GM21447 (cell line): ENCODE results near the gene GJB2.
A peak's percentile ranks its signal among the peaks of the same experiment; 100 is the strongest.

Source experiments
- ATAC-seq: cut with Tn5 transposase; IDR thresholded peaks from one replicate; pipeline ENCODE4 v1.9.1; 2021; ENCODE audit not compliant: unreplicated experiment

The GJB2 gene

DNA sequence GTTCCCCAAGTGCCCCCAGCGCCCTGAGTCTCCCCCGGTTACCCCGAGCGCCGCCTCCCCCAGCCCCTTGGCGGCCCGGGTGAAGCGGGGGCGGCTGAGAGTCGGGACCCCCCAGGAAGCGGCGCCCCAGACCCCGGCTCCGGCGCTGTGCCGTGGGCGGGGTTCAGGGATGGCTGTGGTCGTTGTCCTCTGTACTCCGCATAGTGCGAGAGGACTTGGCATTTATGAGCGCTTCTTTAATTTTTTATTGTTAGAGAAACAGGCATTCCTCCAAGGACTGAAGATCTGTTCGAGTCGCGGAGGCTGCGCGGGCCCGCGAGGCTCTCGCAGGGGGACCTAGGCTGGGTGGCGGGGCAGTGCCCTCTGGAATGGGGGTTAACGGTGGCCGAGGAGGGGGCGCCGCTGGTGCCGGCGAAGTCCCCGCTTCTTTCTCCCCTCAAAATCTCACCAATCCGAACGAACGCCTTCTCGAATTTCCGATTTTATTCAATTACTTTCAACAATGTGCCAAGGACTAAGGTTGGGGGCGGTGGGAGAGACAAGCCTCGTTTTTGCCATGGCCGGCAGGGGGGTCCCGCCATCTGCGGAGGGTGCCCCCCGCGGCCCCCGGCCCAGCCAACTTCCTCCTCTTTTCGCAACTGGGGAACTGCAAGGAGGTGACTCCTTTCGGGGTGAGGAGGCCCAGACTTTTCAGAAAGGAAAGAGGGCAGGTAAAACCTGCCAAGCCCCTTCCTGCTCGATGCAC lies 596 bp upstream of the GJB2 start:
- no peak for ATAC-seq

DNA sequence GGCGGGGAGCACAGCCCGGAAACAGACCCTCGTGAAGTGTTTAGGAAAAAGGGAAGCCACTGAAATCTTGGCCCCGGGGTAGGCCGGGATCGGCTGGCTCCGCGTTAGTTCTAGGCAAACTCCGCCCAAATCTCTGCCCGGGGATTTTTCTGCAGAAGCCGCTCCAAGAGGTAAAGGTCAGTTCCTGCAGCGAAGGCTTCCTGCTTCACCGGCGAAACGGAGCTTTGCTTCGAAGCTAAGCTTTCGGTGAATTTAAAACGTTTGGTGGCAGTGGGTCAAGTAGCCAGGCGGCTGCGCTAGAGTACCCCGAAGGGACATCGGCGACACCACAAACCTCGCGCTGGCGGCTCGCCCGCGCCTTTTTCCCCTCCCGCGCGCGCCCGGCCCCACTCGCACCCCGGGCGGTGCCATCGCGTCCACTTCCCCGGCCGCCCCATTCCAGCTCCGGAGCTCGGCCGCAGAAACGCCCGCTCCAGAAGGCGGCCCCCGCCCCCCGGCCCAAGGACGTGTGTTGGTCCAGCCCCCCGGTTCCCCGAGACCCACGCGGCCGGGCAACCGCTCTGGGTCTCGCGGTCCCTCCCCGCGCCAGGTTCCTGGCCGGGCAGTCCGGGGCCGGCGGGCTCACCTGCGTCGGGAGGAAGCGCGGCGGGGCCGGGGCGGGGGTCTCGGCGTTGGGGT lies 441 bp downstream of the GJB2 start:
- no peak for ATAC-seq

DNA sequence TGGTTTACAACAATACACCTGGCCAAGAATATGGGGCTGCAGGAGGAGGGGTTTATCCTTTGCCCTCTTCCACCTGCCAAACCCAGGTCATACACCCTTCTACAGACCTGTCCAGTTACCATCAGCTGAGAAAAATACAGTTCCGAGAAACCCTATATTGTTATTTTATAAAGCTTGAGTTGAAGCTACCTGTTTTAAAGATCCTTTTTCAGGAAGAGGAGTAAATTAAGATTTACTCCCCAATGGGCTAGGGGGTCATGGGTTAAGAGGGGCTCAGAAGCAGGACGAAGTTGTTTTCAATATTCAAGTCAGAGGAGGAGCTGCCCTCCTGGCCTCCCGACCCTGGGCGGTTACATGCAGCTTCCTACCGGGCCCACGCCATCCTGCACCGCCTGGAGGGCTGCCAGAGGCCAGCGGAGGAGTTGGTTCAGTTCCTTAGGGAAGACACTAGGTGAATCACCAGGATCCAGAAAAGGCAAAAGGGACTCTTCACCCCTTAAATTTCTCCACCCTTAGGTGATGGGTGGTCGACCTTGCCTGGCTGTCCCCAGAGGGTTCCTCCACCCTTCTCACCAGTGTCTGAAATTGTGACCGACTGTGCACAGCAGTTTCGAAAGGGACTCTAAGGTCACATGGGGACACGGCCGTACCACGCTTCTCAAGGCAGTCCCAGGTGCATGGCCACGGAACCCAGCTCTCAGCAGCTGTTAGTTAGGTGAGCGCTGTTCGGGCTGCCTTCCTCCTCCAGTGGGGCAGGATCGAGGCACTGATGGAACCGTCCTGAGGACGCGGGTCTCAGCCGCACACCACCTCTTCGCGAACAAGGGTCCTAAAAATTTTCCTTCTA lies 1.2 kb downstream of the GJB2 start:
- ATAC-seq, result no peak

DNA sequence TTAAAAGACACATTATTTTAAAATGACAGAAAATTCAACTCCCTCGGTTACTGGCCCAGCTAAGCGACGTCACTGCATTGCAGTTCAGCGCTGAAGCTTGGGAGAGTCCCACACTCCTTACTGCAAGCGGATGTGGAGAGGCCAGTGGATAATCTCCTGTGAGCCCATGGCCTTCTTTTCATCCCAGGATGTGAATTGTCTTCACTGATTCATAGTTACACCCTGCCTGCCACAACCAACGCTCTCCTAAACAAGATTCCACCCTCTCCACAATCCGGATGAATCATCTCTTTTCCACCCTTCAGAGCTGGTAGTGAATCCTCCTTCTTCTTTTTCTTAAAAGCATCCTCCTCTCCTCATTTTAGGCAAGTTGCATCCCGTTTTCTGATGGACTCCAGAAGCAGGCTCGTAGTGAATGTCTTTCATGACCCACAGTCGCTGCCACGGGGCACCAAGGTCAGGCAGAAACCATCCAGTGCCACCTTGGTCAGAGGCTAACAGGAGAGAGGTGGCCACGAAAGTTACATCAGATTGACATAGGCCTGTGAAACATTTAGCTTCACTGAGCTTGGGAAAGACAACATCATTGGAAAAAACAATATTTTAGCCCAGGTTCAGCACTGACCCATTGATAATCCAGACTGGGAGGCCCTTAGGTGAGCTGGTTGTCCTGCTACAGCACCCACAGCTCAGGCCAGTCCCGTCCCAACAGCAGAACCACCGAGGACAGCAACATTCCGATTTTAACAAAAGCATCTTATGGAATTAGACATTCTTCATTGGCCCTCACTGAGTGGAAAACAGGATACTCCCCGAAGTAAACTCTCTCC lies 2.0 kb downstream of the GJB2 start:
- no peak for ATAC-seq

DNA sequence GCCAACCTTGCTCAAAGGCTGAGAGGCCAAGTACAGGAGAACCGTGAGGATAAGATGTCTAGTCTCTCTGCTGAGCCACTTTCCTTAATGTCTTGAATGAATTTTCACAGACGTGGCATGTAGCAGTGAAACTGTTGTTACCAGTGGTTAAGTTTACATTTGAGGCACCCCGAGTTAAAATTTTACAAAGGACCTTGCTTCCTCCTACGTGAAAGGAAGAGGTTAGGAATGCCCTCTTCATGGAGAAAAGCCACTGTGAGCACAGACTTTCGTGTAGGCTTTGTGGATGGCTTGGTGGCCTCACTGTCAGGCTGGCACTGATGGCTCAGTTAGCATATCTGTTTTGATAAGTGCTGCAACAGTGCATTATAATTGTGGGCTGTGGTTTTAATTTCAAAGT lies 2.7 kb downstream of the GJB2 start:
- no peak for ATAC-seq

DNA sequence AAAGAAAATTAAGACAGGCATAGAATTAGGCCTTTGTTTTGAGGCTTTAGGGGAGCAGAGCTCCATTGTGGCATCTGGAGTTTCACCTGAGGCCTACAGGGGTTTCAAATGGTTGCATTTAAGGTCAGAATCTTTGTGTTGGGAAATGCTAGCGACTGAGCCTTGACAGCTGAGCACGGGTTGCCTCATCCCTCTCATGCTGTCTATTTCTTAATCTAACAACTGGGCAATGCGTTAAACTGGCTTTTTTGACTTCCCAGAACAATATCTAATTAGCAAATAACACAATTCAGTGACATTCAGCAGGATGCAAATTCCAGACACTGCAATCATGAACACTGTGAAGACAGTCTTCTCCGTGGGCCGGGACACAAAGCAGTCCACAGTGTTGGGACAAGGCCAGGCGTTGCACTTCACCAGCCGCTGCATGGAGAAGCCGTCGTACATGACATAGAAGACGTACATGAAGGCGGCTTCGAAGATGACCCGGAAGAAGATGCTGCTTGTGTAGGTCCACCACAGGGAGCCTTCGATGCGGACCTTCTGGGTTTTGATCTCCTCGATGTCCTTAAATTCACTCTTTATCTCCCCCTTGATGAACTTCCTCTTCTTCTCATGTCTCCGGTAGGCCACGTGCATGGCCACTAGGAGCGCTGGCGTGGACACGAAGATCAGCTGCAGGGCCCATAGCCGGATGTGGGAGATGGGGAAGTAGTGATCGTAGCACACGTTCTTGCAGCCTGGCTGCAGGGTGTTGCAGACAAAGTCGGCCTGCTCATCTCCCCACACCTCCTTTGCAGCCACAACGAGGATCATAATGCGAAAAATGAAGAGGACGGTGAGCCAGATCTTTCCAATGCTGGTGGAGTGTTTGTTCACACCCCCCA lies 3.8 kb downstream of the GJB2 start:
- ATAC-seq, result no peak

DNA sequence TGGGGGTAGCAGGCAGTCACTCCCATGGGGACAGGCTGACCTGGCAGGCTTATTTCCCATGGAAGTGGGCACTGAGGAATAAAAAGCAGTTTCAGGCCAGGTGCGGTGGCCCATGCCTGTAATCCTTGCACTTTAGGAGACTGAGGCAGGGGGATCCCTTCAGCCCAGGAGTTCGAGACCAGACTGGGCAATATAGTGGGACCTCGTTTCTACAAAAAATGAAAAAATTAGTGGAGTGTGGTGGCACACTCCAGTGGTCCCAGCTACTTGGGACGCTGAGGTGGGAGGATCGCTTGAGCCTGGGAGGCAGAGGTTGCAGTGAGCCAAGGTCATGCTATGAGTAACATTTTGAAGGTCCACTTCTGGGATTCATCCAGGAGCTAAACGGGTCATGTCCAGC lies 6.0 kb downstream of the GJB2 start:
- ATAC-seq, result no peak

DNA sequence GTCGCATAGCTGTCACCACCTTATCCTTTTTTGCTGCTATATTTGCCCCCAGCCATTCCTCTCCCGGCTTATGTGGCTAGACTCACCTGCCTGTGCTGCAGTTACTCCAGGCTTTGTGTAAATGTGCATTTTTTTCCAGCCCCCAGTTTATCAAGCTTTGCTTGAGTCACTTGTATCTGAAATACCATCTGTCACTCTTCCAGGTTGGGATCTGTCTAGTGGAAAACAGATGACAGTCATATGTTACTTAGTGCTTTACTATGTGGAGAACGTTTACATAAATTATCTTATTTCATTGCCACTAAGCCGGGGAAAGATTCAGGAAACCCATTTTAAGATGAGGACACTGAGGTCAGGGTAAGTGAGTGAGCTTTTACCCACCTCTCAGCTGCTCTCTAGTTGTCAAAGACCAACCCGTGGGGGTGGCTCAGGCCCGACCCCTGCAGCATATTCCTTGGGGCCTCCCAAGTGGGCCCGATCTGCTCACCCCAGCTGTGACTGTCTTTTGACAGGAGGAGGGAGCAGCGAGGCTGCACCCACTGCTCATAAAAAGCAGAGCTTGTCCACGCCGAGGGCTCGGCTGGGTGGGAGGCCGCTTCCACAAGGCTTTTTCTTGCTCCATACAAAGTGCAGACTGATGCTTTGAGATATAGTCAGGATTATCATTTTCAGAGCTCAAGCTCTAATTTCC lies 7.2 kb downstream of the GJB2 start:
- no peak for ATAC-seq

DNA sequence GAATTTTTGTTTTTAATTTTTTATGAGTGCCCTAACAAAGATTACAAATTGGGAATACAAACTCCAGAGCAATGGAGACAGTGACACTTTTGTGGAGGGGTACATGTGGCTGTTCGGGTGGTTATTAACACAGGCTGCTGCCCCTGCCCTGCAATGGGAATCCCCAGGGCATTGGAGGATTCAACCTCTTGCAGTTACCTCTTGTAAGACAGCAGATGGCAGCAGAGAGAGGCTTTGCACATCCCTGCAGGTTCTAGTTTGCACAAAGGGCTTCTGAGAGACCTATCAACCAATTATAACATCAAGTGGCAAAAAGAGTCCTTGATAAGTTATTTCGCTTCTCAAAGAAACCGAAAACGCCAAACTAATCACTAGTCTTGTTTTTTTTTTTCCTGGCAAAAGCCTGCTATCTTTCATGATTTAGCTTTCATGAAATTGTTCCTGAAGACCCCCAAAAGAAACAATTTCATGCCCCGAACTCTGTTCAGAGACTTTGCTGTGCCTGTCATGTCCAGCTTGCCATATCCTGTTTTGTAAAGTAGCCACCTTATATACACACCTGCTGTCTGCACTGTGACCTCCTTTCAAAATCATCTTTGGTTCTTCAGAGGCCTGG lies 10.4 kb downstream of the GJB2 start:
- ATAC-seq, result peak; percentile 80

DNA sequence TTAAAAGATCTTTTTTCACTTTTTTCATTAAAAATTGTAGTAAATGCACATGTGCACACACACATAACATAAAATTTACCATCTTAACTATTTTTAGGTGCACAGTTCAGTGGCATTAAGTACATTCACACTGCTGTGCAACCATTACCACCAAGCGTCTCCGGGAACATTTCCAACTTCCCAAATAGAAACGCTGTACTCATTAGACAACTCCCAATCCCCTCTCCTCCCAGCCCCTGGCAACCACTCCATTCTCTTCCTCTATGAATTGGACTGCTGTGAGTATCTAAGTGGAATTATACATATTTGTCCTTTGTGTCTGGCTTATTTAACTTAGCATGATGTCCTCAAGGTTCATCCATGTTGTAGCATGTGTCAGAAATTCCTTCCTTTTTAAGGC lies 11.6 kb downstream of the GJB2 start:
- no peak for ATAC-seq

DNA sequence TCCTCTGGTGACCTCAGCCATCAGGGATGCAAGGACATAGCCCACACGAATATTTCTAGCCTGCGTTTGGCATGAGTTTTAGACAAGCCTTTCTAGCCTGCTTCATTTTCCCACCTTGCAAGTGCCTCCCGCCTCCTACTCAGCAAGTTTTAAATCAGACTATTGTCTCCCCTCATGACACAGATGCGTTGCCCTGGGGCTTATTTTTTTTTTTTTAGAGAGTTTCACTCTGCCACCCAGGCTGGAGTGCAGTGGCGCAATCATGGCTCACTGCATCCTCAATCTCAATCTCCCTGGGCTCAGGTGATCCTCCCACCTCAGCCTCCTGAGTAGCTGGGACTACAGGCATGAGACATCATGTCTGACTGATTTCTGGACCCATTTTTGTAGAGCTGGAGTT lies 14.6 kb downstream of the GJB2 start:
- ATAC-seq, result no peak

DNA sequence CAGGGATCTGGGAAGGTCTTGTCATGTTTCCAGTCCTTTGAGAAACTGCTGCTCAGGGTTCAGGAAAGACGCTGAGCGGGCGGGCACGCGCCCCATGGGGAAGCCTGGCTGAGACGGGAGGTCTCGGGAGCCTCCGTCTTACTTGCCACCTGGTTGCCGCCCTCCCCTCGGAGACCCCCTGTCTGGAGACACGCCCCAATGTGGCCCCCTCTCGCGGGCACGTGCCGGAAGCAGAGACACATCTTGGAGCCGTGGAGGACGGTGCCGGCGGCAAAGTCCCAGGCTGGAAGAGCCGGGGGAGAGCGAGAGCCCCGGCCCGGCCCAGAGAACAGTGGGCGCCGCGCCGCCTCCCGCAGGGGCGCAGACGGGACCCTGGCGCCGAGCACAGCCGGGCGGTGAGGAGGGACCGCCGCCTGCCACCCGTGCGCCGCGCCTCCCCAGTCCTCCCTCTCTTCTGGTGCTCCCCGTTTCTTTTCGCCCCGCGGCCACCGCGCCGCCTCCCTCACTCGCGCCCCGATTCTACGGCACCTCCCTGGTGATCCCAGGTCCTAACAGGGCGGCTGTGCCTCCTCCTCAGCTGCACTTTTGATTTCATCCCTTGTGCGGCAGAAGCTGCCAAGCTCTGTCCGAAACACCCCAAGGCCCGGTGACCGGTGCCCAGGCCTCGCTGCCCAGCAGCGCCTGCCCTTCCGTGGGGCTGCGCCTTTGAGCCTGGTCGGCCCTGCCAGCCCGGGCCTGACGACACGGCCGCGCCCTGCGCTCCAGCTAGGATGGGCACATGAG lies 15.5 kb downstream of the GJB2 start:
- no peak for ATAC-seq

DNA sequence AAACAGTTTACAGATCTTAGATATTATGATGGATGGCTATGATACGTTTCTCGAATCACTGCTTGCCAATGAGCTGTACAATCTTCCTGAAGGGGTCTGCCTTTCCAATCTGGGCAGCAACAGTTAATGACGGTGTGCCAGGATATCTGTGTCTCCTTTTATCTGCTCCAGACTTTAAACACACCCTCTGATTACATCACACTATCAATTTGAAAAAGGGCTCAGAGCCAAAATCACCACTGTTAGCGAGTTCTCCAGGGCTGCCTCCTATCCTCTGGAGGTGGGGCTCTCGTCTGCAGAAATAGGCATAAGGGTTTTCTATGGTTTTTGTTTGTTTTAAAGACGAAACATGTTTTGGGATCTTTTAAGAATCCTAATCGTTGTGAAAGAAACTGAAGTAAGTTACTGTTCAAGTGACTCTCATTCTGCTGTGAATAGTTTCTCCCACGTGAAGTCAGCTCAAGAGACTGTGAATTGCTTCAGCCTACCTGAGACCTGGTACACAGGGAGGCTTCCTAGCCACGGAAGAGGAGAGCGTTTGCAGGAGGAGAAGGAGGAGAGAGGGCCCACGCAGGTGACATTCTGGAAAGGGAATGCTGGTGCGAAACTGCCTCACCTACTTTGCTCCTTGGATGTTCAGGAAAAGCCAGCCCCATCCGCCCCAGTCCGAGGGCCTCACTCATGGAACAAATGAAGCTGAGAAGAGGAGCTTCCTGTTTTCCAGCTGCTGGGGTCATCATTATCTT lies 16.7 kb downstream of the GJB2 start:
- no peak for ATAC-seq

DNA sequence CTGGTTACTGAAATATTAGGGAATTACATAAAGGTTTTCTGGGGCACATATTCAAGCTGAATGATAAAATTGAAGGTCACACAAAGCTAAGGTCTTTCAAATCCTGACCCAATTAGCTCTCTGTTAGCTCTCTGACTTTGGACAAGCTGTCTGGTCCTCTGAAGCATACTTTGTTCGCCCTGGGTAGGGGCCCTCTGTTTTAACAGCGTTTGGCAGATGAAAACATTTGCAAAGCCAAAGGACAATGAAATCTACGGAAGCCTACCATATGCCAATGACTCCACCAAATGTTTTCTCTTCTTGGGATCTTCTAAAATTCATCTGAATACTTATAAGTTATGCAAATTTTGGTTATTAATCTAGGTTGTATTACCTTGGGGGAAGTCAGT lies 17.3 kb downstream of the GJB2 start:
- no peak for ATAC-seq

DNA sequence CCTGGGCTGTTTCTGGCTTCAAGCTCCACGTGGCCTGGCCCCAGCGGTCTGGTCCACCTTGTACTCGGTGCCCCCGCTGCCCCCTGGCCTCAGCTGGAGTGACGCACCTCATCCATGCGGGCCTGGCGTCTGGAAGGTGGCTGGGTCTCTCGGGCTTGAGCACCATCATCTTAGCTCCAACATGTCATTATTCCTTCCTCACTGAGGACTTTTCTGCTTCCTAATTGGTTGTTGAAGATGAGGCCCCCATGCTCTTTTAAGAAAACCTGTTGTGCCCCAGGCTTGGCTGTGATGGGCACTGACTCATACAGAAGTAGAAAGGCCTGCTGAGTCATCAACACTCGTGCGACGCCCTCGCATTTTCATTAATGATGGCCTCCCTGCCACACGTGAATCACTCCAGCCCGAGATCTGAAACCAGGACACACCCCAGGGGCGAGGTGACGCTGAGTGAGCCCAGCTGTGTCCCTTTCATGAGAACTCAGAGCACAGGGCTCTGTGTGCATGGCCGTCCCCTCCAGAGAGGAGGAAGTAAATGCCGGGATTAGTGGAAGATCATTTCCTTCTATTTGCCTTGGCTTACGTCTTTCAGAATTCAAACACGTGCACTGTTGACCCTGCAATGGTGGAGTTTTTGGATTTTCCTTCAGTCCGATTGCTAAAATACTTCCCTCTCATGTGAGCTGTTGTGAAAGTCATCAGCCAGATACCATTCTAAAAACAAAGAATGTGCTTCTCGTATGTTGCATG lies 17.9 kb downstream of the GJB2 start:
- ATAC-seq, result peak; percentile 74

DNA sequence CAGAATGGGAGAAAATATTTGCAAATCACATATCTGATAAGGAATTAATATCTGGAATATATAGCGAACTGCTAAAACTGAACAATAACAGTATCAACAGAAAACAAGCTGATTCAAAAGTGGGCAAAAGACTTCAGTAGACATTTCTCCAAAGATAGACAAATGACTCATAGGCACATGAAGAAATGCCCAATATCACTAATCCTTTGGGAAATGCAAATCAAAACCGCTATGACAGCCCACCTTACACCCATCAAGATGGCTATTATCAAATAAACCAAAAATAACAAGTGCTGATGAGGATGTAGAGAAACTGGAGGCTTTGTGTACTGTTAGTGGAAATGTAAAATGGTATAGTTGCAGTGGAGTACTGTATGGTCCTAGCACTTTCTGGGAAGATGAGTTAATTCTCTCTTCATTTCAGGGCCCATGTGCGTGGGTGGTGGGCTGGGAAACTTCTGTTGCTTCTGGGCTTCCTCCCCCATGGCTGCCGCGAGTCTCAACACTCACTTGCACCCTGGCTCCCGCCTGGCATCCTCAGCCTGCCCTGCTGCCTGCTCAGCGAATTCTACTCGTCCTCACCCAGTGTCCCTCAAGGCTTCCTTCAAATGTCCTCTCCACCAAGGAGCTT lies 19.5 kb downstream of the GJB2 start:
- ATAC-seq, result no peak
